Adipose tissue (tissue), 3 donors: ENCODE measurements around the gene FBP1. TPM values are rescaled to one million over a fixed set of nuclear protein-coding genes. Genes with fewer than 3 reads are reported as not detected.
"Not testable (repeated sequence)": the region's sequence is repeated elsewhere in the genome, so short reads cannot be mapped to it uniquely, and the experiment has no call there.

Experiments used
- H3K27ac ChIP-seq: one replicate; pipeline ENCODE4 v1.5.1; 2013; ENCODE audit warnings: low read depth, low read length
- WGBS, 3 donors: extraction: QIAGEN DNeasy Blood & Tissue Kit; methylation state at CpG; one replicate each; pipeline ENCODE4 v1.1.7; 2013; 5-methylcytosine and 5-hydroxymethylcytosine counted together
- polyA plus RNA-seq, 3 donors: library from polyadenylated mRNA; stranded (reverse); fragments of 200-250 nt; gene quantifications; one replicate each; pipeline ENCODE4 v1.2.3, GENCODE V29; 2013
- donor health status: healthy with polysubstance abuse.
- donor health status: Bipolar disorder and iron deficiency.
- donor health status: healthy.

The FBP1 gene
- polyA plus RNA-seq, 3 donors: 7.3 to 13.2 (median 12.5) TPM

DNA sequence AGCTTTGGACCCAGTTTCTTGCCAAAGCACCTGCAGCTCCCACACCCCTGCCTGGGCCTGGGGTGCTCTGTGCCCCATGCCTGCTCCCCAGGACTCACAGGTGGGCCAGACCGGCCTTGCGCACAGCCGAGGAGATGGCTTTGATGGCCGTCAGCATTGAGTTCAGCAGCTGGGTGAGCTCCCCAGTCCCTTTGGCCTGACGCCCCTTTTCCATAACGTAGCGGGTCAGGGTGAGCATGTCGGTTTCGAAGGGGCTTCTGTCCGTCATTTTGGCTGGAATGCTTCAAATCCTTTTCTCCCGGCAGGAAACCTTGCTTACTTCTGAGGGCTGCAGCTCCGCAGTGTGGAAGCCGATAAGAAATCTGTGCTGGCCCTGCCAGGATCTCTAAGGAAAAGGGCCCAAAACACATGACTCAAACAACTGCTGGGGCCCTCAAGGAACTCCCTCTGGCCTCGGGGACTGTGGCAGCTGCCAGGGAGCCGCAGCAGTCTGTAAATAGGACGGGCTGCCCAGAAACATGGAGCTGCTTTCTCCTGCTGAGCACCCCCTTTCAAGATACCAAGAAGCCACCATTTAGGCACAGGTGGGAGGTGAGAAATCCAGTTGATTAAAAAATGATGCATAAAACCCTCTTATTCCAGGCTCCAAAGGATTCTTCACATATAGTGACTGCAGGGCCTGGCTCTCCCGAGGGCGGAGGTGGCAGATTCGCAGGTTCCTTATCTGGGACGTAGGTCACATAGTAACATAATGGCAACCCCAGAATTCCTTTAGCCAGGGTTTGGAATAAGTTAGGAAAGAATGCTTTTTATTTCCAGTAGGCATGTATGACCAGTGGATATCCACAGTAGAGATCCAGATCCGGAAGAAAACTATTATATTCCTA, 45.6 kb downstream of the FBP1 start, which contains the start of gene FBP2:
TSS of gene FBP2 (minus strand) at position 366 of the 887 bp plus-strand sequence. CDS start at position 268, 98 bp downstream.
- no peak within 1 kb of the TSS for H3K27ac ChIP-seq
- 51 to 78% (median 77%) methylated on average over 21 of the region's 21 CpGs for WGBS, 3 donors

DNA sequence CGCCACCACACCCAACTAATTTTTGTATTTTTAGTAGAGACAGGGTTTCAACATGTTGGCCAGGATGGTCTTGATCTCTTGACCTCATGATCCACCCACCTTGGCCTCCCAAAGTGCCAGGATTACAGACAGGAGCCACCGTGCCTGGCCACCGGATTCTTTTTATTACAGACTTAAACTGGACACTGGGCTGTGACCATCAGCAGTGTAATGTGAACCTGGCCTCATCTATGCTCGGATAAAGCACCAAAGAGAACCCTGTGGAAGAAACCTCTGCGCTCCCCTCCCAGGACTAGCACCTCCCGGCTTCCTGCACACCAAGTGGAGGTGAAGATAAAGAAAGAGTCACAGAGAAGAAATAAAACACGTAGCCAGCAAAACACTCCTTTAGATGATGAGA, 46.6 kb downstream of the FBP1 start:
- not testable (repeated sequence) for H3K27ac ChIP-seq
- 60 to 82% (median 78%) methylated on average over 7 of the region's 7 CpGs for WGBS, 3 donors

DNA sequence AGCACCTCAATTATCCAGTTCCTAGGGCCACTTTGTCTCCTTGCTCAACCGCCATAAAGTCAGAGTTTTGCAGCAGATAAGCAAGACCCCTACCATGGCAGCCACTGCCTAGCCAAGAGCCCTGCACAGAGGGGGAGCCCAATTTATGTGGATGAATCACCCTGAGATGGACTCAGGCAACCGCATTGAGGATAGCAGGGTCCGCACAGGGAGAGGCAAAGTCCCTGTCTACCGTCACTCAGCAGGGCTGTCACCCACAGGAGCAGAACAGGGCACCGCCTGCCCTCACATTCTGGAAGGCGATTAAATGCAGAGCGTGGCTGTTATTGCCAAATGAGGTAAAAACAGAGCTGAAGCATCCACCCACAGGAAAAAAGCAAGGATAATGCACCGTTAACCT, 47.4 kb downstream of the FBP1 start:
- 80 to 93% (median 89%) methylated on average over 8 of the region's 8 CpGs for WGBS, 3 donors
- H3K27ac ChIP-seq: no peak overlapping the region

GRCh38 chr9:94591046-94591545, 48.2 kb downstream of the FBP1 start:
- H3K27ac ChIP-seq: not testable (repeated sequence)
- 65 to 88% (median 74%) methylated on average over 16 to 35 of the region's 38 CpGs for WGBS, 3 donors

DNA sequence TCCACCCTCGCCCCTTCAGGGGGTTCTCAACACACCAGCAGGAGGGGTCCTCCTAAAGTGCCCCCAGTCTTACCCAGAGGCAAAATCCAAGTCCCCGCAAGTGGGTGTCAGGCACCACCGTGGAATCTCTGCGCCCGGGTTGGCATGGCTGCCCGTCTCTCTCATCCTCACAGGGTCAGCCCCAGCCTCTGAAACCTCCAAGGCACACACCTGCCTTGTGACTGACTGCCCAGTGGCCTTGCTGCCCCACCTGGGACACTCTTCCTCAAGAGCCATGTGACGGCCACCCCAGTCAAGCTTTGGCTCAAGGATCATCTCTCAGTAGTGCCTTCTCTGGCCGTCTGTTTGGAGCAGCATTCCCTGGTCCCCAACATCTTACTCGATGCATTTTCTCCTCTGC, 50.6 kb downstream of the FBP1 start:
- 82 to 87% (median 85%) methylated on average over 9 of the region's 9 CpGs for WGBS, 3 donors
- H3K27ac ChIP-seq: no peak overlapping the region

DNA sequence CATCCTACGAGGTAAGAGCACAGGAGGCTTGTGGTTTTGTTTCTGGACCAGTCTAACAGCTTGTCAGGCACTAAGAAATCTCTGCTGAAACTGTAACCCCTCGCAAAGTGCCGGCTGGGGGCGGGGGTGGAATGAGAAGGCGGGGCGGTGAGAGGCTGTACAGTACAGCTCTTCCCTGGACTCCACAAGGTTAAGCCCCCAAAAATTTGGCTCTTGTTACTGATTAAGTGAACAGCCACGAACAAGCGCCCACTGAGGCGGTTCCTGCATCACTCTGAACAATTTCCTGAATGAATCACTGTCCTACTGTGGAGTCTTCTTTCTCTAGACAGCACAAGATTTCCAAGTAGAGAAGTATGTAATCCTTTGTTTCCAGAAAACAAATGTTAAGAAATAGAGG, 52.5 kb downstream of the FBP1 start:
- 42 to 68% (median 43%) methylated on average over 9 of the region's 9 CpGs for WGBS, 3 donors
- H3K27ac ChIP-seq: no peak overlapping the region

- 69 to 79% (median 72%) methylated on average over 4 of the region's 4 CpGs for WGBS, 3 donors
- no peak overlapping the region for H3K27ac ChIP-seq
Observed at GRCh38 chr9:94586316-94586715, 53.0 kb downstream of the FBP1 start.

- no peak overlapping the region for H3K27ac ChIP-seq
- 85 to 87% (median 87%) methylated on average over 6 of the region's 6 CpGs for WGBS, 3 donors
Observed at GRCh38 chr9:94584555-94584954, 54.8 kb downstream of the FBP1 start.

- no peak overlapping the region for H3K27ac ChIP-seq
- 95 to 98% (median 96%) methylated on average over 5 of the region's 5 CpGs for WGBS, 3 donors
Observed at GRCh38 chr9:94581728-94582127, 57.6 kb downstream of the FBP1 start.

DNA sequence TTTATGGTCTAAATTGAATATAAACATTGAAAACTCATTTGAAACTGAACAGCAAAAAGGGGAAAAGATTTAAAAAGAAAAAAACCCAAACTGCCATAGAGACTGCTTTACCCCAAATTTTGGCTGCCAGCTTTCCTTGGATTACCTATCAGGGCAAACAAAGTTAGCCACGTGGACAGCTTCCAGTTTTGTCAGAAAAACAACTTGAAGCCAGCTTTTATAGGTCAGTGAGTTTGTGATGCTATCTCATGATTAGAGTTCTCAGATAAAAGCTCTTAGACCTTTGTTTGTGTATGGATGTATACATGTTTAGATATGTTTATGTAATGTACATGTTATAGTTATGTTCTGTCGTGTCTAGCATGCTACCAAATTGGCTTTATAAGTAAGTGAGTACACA, 61.7 kb downstream of the FBP1 start:
- 14 to 55% (median 49%) methylated on average over 2 of the region's 2 CpGs for WGBS, 3 donors
- no peak overlapping the region for H3K27ac ChIP-seq

GRCh38 chr9:94577036-94577435, 62.3 kb downstream of the FBP1 start:
- WGBS, 3 donors: 8 to 25% (median 21%) methylated on average over 1 of the region's 1 CpG
- H3K27ac ChIP-seq: no peak overlapping the region

DNA sequence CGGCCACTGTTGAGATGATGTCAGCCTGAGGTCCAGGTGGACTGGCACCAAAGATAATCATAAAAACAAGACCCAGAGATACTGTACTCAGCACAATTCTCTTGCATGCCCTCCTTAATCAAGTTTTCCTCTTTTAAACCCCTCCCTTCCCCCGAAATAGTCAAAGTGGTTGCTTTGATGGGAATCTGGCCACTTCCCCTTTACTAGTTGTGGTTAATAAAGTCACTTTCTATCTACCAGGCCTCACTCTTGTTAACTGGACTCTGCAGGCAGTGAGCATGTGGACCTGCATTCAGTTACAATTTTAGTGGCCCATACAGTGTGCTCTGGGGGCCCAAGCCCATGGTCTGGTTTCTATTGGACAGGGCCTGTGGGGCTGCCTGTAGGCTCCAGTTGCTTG, 63.2 kb downstream of the FBP1 start:
- H3K27ac ChIP-seq: no peak overlapping the region
- WGBS, 3 donors: 74 to 86% (median 76%) methylated on average over 2 of the region's 2 CpGs

DNA sequence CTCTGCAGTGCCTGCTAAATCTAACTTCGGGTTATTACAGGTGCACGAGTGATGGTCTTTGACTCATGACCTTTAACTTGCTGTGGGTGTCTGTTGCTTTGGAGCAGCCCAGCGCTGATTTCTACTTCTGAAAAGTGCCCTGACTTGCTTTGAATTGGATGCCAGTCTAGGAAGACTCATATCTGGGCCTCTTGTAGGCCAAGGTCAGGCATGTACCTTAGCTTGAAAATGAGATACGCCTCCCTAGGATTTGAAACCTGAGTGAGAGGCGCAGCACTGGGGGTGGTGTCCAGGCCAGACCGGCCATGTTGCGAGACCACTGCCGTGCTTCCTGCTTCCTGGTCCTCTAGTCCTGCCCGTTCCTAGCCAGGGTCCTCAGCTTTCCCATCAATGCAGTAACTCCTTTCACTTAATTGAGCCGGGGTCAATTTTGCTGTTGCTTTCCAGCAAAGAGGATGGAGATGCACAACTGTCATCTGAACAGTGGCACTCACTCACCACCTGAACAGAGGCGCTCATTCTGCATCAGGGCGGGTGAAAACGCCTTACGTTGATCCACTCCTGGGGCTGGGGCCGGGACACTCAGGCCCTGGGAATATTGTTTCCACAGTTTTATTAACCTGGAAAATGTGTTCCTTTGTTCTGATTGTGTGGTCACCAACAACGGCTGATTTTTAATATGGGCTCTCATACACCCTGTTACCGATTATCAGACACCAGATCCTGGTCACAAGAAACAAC, 70.2 kb downstream of the FBP1 start:
- no peak overlapping the region for H3K27ac ChIP-seq
- 89 to 93% (median 91%) methylated on average over 17 of the region's 17 CpGs for WGBS, 3 donors

- 76 to 86% (median 77%) methylated on average over 3 of the region's 3 CpGs for WGBS, 3 donors
- H3K27ac ChIP-seq: no peak overlapping the region
Observed at GRCh38 chr9:94568250-94568889, 70.9 kb downstream of the FBP1 start.

DNA sequence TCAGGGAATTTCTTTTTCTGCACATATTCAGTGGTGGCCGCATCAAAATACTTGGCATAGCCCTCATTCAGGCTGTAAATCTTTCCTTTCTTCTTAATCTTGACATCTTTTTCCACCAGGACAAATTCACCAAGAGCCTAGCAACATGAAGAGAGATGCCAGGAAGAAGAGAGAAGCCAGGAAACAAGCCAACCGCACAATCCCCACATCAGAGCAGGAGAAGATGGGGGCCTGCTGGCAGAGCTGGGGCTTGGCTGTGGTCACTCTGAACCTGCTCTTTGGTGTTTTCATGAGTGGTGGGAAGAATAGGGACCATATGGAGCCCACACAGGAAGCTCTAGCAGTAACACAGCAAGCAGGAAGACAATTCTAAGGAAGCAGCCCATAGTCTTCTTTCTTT, 72.0 kb downstream of the FBP1 start:
- WGBS, 3 donors: 80 to 92% (median 87%) methylated on average over 2 of the region's 2 CpGs

DNA sequence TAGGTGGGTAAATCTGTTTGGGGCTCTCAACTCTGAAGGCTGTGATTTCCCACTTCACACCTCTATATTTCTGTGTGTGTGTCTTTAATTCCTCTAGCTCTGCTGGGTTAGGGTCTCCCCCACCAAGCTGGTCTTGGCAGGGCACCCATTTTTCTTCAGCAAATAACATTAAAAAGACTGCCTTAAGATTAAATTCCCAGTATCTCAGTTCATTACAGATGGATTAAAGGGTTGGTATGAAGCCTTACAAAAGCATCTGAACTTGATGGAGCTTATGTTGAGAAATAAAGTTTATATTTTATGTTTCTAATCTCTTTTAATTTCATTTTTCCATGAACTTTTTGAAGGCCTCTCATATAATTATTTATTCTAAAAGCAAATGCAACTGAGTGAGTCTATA, 72.8 kb downstream of the FBP1 start:
- H3K27ac ChIP-seq: no peak overlapping the region

More for the DNA sequence above, 72.0 kb downstream of the FBP1 start:
- no peak overlapping the region for H3K27ac ChIP-seq

- not testable (repeated sequence) for H3K27ac ChIP-seq
- 76 to 79% (median 78%) methylated on average over 3 of the region's 3 CpGs for WGBS, 3 donors
Observed at GRCh38 chr9:94564279-94564678, 75.0 kb downstream of the FBP1 start.

- WGBS, 3 donors: 62 to 89% (median 70%) methylated on average over 2 of the region's 2 CpGs
- no peak overlapping the region for H3K27ac ChIP-seq
Observed at GRCh38 chr9:94563548-94563947, 75.8 kb downstream of the FBP1 start.

GRCh38 chr9:94560237-94560636, 79.1 kb downstream of the FBP1 start:
- no peak overlapping the region for H3K27ac ChIP-seq
- 89 to 93% (median 91%) methylated on average over 6 of the region's 6 CpGs for WGBS, 3 donors
